ENCODE results near the gene RASD1.

DNA sequence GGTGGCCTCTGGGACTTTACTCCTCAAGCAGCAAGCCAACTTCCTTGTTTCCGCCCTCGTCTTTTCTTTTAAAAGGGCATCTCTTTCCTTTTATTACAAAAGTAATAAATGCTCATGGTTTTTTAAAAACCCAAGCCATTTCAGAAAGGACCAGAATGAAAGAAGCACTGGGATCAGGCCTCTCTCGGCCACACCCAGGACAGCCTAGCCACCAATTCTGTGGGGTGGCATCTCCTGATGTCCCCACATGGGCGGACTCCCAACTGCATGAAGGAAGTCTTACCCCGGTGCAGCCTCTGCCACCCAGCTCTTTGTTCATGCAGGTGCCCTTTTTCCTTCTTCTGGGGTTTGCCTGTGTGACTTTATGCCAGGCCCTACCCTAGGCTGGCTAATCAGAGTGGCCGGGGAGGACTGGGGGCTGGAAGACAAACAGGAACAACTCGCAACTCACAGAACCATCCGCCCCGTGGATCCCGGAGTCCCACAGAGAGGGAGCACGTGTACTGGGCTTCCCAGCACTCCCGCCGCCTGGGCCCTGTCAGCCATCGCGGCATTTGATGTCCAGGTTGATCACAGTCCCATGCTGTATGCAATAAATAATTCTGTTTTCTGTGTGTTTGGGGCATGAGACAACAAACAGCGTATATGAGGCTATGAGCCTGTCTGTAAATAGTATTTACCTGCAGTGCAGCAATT lies 2.6 kb upstream of the RASD1 start:
- TF ChIP-seq, protein P1, sequence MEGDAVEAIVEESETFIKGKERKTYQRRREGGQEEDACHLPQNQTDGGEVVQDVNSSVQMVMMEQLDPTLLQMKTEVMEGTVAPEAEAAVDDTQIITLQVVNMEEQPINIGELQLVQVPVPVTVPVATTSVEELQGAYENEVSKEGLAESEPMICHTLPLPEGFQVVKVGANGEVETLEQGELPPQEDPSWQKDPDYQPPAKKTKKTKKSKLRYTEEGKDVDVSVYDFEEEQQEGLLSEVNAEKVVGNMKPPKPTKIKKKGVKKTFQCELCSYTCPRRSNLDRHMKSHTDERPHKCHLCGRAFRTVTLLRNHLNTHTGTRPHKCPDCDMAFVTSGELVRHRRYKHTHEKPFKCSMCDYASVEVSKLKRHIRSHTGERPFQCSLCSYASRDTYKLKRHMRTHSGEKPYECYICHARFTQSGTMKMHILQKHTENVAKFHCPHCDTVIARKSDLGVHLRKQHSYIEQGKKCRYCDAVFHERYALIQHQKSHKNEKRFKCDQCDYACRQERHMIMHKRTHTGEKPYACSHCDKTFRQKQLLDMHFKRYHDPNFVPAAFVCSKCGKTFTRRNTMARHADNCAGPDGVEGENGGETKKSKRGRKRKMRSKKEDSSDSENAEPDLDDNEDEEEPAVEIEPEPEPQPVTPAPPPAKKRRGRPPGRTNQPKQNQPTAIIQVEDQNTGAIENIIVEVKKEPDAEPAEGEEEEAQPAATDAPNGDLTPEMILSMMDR (conservative IDR thresholded peaks at IDR 0.05; ENCODE audit: low read depth in 2 of 2) = no peak
- TF ChIP-seq EZH2 (IDR thresholded peaks at IDR 0.05; ENCODE audit: low read depth, unreplicated experiment) (no peak), NANOG (IDR thresholded peaks at IDR 0.05; ENCODE audit: borderline replicate concordance) (no peak), POLR2AphosphoS5 (IDR thresholded peaks at IDR 0.05; ENCODE audit: low read depth) (no peak), REST (IDR thresholded peaks at IDR 0.05; ENCODE audit: unreplicated experiment) (no peak), STAT1 (IDR thresholded peaks at IDR 0.05; ENCODE audit: unreplicated experiment) (no peak), CREB1 (CRISPR knock-in tag; IDR thresholded peaks at IDR 0.05; ENCODE audit: low read depth) (no peak)
